ENCODE measurements around the gene FANCD2OS.
"Not testable (repeated sequence)": the region's sequence is repeated elsewhere in the genome, so short reads cannot be mapped to it uniquely, and the experiment has no call there.

DNA sequence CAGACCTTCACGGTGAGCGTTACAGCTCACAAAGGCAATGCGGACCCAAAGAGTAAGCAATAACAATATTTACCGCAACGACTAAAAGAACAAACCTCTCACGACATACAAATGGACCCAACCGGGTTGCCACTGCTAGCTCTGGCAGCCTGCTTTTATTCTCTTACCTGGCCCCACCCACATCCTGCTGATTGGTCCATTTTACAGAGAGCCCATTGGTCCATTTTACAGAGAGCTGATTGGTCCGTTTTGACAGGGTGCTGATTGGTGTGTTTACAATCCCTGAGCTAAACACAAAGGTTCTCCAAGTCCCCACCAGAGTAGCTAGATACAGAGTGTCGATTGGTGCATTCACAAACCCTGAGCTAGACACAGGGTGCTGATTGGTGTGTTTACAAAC is 27.8 kb upstream of the FANCD2OS start:
- TF ChIP-seq, protein P1, sequence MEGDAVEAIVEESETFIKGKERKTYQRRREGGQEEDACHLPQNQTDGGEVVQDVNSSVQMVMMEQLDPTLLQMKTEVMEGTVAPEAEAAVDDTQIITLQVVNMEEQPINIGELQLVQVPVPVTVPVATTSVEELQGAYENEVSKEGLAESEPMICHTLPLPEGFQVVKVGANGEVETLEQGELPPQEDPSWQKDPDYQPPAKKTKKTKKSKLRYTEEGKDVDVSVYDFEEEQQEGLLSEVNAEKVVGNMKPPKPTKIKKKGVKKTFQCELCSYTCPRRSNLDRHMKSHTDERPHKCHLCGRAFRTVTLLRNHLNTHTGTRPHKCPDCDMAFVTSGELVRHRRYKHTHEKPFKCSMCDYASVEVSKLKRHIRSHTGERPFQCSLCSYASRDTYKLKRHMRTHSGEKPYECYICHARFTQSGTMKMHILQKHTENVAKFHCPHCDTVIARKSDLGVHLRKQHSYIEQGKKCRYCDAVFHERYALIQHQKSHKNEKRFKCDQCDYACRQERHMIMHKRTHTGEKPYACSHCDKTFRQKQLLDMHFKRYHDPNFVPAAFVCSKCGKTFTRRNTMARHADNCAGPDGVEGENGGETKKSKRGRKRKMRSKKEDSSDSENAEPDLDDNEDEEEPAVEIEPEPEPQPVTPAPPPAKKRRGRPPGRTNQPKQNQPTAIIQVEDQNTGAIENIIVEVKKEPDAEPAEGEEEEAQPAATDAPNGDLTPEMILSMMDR (IDR thresholded peaks at IDR 0.05) = not testable (repeated sequence)
- not testable (repeated sequence) for TF ChIP-seq POLR2A, POLR2AphosphoS5 (IDR thresholded peaks at IDR 0.05)

Measured in gastroesophageal sphincter (tissue), 3 donors.